Panc1 (cell line): Measurements from ENCODE around the gene LRP1B.

Experiments used
- POLR2AphosphoS5 ChIP-seq: IDR thresholded peaks from 2 replicates; pipeline ENCODE4 v1.6.1; 2012; ENCODE audit warnings: mild to moderate bottlenecking, low read depth, low read length, moderate library complexity
- SIN3A ChIP-seq: IDR thresholded peaks from 2 replicates; pipeline ENCODE4 v1.6.1; 2012; ENCODE audit warnings: low read depth, mild to moderate bottlenecking, low read length, moderate library complexity, borderline replicate concordance; ENCODE audit not compliant: insufficient read depth
- TCF7L2 ChIP-seq: IDR thresholded peaks from 2 replicates; pipeline ENCODE4 v1.6.1; 2011; ENCODE audit warnings: mild to moderate bottlenecking, low read depth, low read length, inconsistent platforms
- TF ChIP-seq, protein P1 (sequence below): fragments of 450-650 bp; IDR thresholded peaks from 2 replicates; pipeline ENCODE4 v1.5.1; 2017; ENCODE audit warnings: mild to moderate bottlenecking
- TF ChIP-seq, protein P2 (sequence below), 2 experiments: IDR thresholded peaks; 2 replicates each; pipeline ENCODE4 v1.6.1; 2011 to 2012; ENCODE audit warnings: low read depth in 2 of 2, control low read depth in 1 of 2, low read length in 1 of 2, mild to moderate bottlenecking in 1 of 2, moderate library complexity in 1 of 2; ENCODE audit not compliant: insufficient read depth in 1 of 2

GRCh38 chr2:142100970-142101369 lies 29.8 kb downstream of the LRP1B start:
- no peak for TF ChIP-seq POLR2AphosphoS5
- TF ChIP-seq, protein P1, sequence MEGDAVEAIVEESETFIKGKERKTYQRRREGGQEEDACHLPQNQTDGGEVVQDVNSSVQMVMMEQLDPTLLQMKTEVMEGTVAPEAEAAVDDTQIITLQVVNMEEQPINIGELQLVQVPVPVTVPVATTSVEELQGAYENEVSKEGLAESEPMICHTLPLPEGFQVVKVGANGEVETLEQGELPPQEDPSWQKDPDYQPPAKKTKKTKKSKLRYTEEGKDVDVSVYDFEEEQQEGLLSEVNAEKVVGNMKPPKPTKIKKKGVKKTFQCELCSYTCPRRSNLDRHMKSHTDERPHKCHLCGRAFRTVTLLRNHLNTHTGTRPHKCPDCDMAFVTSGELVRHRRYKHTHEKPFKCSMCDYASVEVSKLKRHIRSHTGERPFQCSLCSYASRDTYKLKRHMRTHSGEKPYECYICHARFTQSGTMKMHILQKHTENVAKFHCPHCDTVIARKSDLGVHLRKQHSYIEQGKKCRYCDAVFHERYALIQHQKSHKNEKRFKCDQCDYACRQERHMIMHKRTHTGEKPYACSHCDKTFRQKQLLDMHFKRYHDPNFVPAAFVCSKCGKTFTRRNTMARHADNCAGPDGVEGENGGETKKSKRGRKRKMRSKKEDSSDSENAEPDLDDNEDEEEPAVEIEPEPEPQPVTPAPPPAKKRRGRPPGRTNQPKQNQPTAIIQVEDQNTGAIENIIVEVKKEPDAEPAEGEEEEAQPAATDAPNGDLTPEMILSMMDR: no peak
- no peak for TF ChIP-seq TCF7L2
- TF ChIP-seq, protein P2, sequence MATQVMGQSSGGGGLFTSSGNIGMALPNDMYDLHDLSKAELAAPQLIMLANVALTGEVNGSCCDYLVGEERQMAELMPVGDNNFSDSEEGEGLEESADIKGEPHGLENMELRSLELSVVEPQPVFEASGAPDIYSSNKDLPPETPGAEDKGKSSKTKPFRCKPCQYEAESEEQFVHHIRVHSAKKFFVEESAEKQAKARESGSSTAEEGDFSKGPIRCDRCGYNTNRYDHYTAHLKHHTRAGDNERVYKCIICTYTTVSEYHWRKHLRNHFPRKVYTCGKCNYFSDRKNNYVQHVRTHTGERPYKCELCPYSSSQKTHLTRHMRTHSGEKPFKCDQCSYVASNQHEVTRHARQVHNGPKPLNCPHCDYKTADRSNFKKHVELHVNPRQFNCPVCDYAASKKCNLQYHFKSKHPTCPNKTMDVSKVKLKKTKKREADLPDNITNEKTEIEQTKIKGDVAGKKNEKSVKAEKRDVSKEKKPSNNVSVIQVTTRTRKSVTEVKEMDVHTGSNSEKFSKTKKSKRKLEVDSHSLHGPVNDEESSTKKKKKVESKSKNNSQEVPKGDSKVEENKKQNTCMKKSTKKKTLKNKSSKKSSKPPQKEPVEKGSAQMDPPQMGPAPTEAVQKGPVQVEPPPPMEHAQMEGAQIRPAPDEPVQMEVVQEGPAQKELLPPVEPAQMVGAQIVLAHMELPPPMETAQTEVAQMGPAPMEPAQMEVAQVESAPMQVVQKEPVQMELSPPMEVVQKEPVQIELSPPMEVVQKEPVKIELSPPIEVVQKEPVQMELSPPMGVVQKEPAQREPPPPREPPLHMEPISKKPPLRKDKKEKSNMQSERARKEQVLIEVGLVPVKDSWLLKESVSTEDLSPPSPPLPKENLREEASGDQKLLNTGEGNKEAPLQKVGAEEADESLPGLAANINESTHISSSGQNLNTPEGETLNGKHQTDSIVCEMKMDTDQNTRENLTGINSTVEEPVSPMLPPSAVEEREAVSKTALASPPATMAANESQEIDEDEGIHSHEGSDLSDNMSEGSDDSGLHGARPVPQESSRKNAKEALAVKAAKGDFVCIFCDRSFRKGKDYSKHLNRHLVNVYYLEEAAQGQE (IDR thresholded peaks at IDR 0.05; ENCODE audit: insufficient read depth in 1 of 2, low read depth in 2 of 2, low read length in 1 of 2): no peak
- TF ChIP-seq SIN3A: no peak
